B cell (primary cell): ENCODE results near the gene OGG1. TPM values are rescaled to one million over a fixed set of nuclear protein-coding genes. Genes with fewer than 3 reads are reported as not detected.

Experiments used
- ATAC-seq: fragments of 200-7000 bp; cut with Tn5 transposase; one replicate; pipeline ENCODE4 v1.10.0; 2021; ENCODE audit warnings: low read depth, mild to moderate bottlenecking, moderate number of reproducible peaks, moderate library complexity
- CTCF ChIA-PET: fragments of 350-600 bp; sonication (Branson Sonifier 250); formaldehyde crosslinking; loops from one replicate; lab custom pipeline; 2021; ENCODE audit warnings: antibody characterized with exemption, inconsistent platforms; lab: Charles Lee
- POLR2A ChIA-PET: fragments of 350-600 bp; sonication (Branson Sonifier 250); formaldehyde crosslinking; loops from one replicate; lab custom pipeline; 2021; ENCODE audit warnings: antibody characterized with exemption; lab: Charles Lee
- DNase-seq: peaks from one replicate; pipeline ENCODE4 v3.0.0; 2013
- H2AFZ ChIP-seq: 2 replicates; pipeline ENCODE4 v1.6.1; 2012; ENCODE audit warnings: mild to moderate bottlenecking, low read depth, low read length; ENCODE audit not compliant: insufficient read depth, poor library complexity, severe bottlenecking
- H3K27ac ChIP-seq, 2 donors: 1 replicate in 1 of 2; 2 replicates in 1 of 2; pipeline ENCODE4 v1.5.1; 2012 to 2013; ENCODE audit warnings: low read length in 2 of 2, mild to moderate bottlenecking in 2 of 2, moderate library complexity in 1 of 2
- H3K27me3 ChIP-seq, 4 experiments: fragments of 200-600 bp in 1 of 4; sonication (generic) in 1 of 4; replicated peaks in 1 of 4; 1 replicate in 2 of 4; 2 replicates in 2 of 4; pipeline versions ENCODE4 v1.6.1 to v1.7.0; 2013 to 2016; ENCODE audit warnings: low read length in 3 of 4, mild to moderate bottlenecking in 2 of 4, mixed read lengths in 1 of 4, moderate library complexity in 1 of 4; ENCODE audit not compliant: insufficient read depth in 4 of 4, control insufficient read depth in 3 of 4; ENCODE audit errors: control extremely low read depth in 1 of 4
- H3K36me3 ChIP-seq, 2 experiments: replicated peaks in 1 of 2; 1 replicate in 1 of 2; 2 replicates in 1 of 2; pipeline versions ENCODE4 v1.6.1 to v1.7.1; 2013; ENCODE audit warnings: low read length in 1 of 2; ENCODE audit not compliant: insufficient read depth in 2 of 2, control insufficient read depth in 1 of 2; ENCODE audit errors: control extremely low read depth in 1 of 2, extremely low read depth in 1 of 2
- H3K4me1 ChIP-seq, 2 donors: fragments of 200-600 bp in 1 of 2; sonication (generic) in 1 of 2; 1 replicate in 1 of 2; 2 replicates in 1 of 2; pipeline versions ENCODE4 v1.5.1 to v1.6.1; 2013 to 2017; ENCODE audit warnings: low read length in 2 of 2; ENCODE audit not compliant: control insufficient read depth in 2 of 2, insufficient read depth in 2 of 2
- H3K4me2 ChIP-seq: replicated peaks from 2 replicates; pipeline ENCODE3; 2012; ENCODE audit warnings: mild to moderate bottlenecking, low read depth, low read length; ENCODE audit not compliant: poor library complexity, severe bottlenecking
- H3K4me3 ChIP-seq, 5 experiments: fragments of 200-600 bp in 1 of 5; sonication (generic) in 1 of 5; 1 replicate in 3 of 5; 2 replicates in 2 of 5; pipeline versions ENCODE4 v1.5.1 to v1.7.0; 2011 to 2016; ENCODE audit warnings: low read length in 4 of 5, mild to moderate bottlenecking in 4 of 5, low read depth in 2 of 5, control low read depth in 1 of 5, moderate library complexity in 1 of 5; ENCODE audit not compliant: insufficient read depth in 1 of 5; ENCODE audit errors: control extremely low read depth in 1 of 5, extremely low read depth in 1 of 5
- H3K79me2 ChIP-seq: fragments of 200-600 bp; sonication (generic); one replicate; pipeline ENCODE4 v1.6.0; 2016; ENCODE audit warnings: low read length; ENCODE audit not compliant: control insufficient read depth, insufficient read depth
- H3K9ac ChIP-seq: fragments of 200-600 bp; sonication (generic); 2 replicates; pipeline ENCODE4 v1.6.1; 2017; ENCODE audit warnings: mild to moderate bottlenecking, low read length, moderate library complexity
- H3K9me3 ChIP-seq, 3 donors: one replicate each; pipeline versions ENCODE4 v1.6.1 to v1.7.1; 2013; ENCODE audit warnings: low read length in 2 of 3; ENCODE audit not compliant: control insufficient read depth in 2 of 3, insufficient read depth in 1 of 3; ENCODE audit errors: control extremely low read depth in 1 of 3
- H4K20me1 ChIP-seq: 2 replicates; pipeline ENCODE4 v1.6.0; 2012; ENCODE audit warnings: mild to moderate bottlenecking, low read length; ENCODE audit not compliant: insufficient read depth, control insufficient read depth, poor library complexity, severe bottlenecking
- H3K27ac Mint-ChIP-seq: one replicate; pipeline ENCODE4 v1.8.0; 2021; ENCODE audit warnings: mixed read lengths
- H3K27me3 Mint-ChIP-seq: one replicate; pipeline ENCODE4 v1.8.0; 2021; ENCODE audit warnings: mixed read lengths
- H3K4me1 Mint-ChIP-seq: one replicate; pipeline ENCODE4 v1.8.0; 2021; ENCODE audit warnings: mixed read lengths
- H3K4me3 Mint-ChIP-seq: one replicate; pipeline ENCODE4 v1.8.0; 2021; ENCODE audit warnings: mixed read lengths
- H3K9me3 Mint-ChIP-seq: one replicate; pipeline ENCODE4 v1.8.0; 2022; ENCODE audit warnings: mixed read lengths; ENCODE audit not compliant: insufficient read depth
- EZH2 ChIP-seq: IDR thresholded peaks from 2 replicates; pipeline ENCODE4 v1.6.1; 2012; ENCODE audit warnings: borderline replicate concordance, low read depth, mild to moderate bottlenecking, moderate library complexity, low read length; ENCODE audit not compliant: insufficient read depth, poor library complexity, severe bottlenecking
- WGBS: methylation state at CpG from one replicate; pipeline ENCODE4 v1.1.5; 2013; ENCODE audit warnings: missing lambda C conversion rate; ENCODE audit not compliant: insufficient coverage; 5-methylcytosine and 5-hydroxymethylcytosine counted together
- intact Hi-C: fragments of 100-400 bp; cut with micrococcal nuclease; formaldehyde crosslinking; loops from one replicate; pipeline ENCODE4 v1.10.0; 2022
- polyA plus RNA-seq: library from polyadenylated mRNA; depleted of rRNA; stranded (reverse); fragments of >200 nt; gene quantifications from 2 replicates; pipeline ENCODE4 v1.2.3, GENCODE V29; 2012
- total RNA-seq, 2 donors: library from RNA; stranded (reverse); fragments of 120-200 nt in 1 of 2; gene quantifications; 1 replicate in 1 of 2; 2 replicates in 1 of 2; pipeline versions ENCODE4 v1.2.3 to v1.2.4, GENCODE V29; 2013 to 2022
- TF ChIP-seq, protein P1 (sequence below): fragments of 200-600 bp; IDR thresholded peaks from one replicate; pipeline ENCODE4 v1.8.0; 2022; ENCODE audit warnings: antibody characterized with exemption, mild to moderate bottlenecking

The OGG1 gene
- total and polyA plus RNA-seq, 2 donors (not counting 1 experiment from before 2014, with no cell fraction given): 45.6 to 81.6 TPM

- Histone ChIP-seq H3K9me3 (peaks cover 0 to 10% (median 0%) of the 10 kb centered on the region in 3 donors), H2AFZ (no peak overlapping the region), H3K36me3 (peaks cover 0 to 29% of the 10 kb centered on the region in 2 experiments), H3K79me2 (no peaks in the 10 kb centered on the region), H3K27me3 (peaks cover 0 to 22% (median 8%) of the 10 kb centered on the region in 4 experiments), H4K20me1 (peaks cover 18% of the 10 kb centered on the region), H3K27ac (no peak overlapping the region), H3K4me3 (peak overlapping the region in 3 of 5 experiments; percentile 11 to 39 (median 15)), H3K4me2 (peak overlapping the region; percentile 68), H3K9ac (peak overlapping the region; percentile 7), H3K4me1 (peaks cover 17 to 18% of the 10 kb centered on the region in 2 donors)
- no peak overlapping the region for H3K27ac Mint-ChIP-seq
- peak overlapping the region; percentile 68 for H3K4me3 Mint-ChIP-seq
- peaks cover 18% of the 10 kb centered on the region for H3K4me1 Mint-ChIP-seq
- ATAC-seq: peak; percentile 46
- WGBS: 4% methylated on average over 62 of the region's 62 CpGs
- CTCF ChIA-PET: no interaction called here
- DNase-seq: peak; percentile 32
- H3K27me3 Mint-ChIP-seq: peaks cover 20% of the 10 kb centered on the region
- POLR2A ChIA-PET: no interaction called here
- H3K9me3 Mint-ChIP-seq: no peaks in the 10 kb centered on the region
- intact Hi-C loops: no loop called here
- TF ChIP-seq, protein P1, sequence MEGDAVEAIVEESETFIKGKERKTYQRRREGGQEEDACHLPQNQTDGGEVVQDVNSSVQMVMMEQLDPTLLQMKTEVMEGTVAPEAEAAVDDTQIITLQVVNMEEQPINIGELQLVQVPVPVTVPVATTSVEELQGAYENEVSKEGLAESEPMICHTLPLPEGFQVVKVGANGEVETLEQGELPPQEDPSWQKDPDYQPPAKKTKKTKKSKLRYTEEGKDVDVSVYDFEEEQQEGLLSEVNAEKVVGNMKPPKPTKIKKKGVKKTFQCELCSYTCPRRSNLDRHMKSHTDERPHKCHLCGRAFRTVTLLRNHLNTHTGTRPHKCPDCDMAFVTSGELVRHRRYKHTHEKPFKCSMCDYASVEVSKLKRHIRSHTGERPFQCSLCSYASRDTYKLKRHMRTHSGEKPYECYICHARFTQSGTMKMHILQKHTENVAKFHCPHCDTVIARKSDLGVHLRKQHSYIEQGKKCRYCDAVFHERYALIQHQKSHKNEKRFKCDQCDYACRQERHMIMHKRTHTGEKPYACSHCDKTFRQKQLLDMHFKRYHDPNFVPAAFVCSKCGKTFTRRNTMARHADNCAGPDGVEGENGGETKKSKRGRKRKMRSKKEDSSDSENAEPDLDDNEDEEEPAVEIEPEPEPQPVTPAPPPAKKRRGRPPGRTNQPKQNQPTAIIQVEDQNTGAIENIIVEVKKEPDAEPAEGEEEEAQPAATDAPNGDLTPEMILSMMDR: no peak
- no peak for TF ChIP-seq EZH2
These were observed 45.1 kb upstream of the OGG1 start for GRCh38 chr3:9704347-9705322.
